Fibroblast of skin of right biceps (primary cell): Measurements from ENCODE around the gene GABPB1.

ENCODE experiments used
- DNase-seq: peaks from one replicate; pipeline ENCODE4 v3.0.0-alpha.2; 2013

GABPB1 gene

DNA sequence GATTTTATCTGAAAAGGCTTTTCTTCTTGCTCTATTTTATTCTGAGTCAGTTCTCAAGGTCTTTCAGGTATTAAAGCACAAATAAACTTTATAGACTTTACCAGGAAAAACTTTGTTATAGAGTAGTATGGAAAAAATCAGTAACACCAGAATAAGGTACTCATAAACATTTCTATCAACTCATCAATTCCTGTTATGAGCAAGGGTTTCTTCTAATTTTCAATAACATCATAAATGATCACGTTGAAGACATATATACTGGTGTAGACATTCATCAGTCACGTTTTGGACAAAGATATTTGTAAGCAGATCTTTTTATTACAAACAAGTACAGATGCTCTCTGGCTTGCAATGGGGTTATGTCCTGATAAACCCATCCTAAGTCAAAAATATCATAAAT is 79.9 kb downstream of the GABPB1 start:
- no peak for DNase-seq

DNA sequence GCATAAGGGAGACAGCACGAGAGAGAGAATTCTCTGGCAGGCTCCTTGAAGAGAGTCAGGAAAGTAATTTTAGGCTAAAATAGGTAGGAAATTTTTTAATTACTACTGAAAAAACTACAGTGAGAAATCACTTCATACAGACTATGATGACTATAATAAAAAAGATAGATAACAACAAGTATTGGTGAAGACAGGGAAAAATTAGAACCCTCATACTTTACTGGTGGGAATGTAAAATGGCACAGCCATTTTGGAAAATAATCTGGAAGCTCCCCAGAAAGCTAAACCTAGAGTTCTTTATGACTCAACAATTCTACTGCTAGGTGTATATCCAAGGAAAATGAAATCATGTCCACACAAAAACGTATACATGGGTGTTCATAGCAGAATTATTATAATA is 87.4 kb downstream of the GABPB1 start:
- no peak for DNase-seq

DNA sequence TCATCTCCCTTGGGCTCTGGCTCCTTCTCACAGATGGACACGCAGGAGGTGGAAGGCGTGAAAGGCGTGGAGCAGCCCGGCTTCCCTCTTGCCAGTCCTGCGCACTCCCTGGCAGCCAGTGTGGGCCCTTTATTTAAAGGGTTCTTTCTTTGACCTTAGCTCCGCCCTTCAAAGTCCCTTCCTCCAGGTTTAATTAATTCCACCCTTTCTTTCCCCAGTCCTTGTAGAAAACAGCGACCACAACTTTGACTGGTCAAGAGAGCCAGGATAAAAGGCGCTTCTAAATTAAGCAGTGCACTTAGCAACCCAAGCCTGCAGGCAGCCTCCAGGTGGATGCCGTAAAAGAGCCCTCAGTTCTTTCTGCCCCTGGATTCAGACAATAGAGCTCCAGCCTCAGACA is 89.4 kb downstream of the GABPB1 start, which contains the start of gene HDC:
TSS of gene HDC (minus strand) at position 107 of the 400 bp plus-strand sequence. CDS start at position 4, 103 bp downstream.
- no peak for DNase-seq

DNA sequence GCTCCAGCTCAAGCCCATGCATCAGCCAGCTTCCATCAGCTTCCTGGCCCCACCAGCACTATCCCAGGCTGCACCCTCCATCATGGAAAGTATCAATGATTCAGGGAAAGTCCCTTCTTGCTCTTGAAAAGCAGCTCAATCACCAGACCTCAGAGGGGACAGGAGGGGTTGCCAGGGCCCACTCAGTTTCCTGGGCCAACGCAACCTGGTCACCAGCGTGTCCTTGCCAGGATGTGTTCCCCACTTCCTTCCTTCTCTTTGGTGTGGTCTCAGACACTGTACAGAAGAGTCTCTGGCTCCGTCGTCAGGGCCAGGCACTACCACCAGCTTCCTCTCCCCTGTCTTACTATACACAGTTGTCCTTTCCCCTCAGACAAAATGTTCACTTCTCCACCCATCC is 92.5 kb downstream of the GABPB1 start:
- DNase-seq: no peak

DNA sequence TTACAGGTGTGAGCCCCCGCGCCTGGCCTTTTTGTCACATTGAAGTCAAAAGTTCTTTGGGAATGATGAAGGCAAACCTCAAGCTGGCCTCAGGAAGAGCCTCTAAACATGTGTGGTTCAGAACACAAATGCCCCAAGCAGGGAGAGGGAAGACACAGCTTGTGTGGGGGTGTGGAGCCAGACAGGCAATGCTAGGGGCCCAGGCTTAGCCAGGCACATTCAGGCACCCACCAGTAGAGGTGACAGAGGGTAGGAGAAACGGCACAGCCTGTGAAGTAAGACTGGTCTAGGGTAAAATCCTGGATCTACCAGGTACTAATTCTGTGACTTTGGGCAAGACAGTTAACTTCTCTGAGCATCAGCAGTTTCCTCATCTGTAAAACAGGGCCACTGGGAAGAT is 93.0 kb downstream of the GABPB1 start:
- DNase-seq: no peak

DNA sequence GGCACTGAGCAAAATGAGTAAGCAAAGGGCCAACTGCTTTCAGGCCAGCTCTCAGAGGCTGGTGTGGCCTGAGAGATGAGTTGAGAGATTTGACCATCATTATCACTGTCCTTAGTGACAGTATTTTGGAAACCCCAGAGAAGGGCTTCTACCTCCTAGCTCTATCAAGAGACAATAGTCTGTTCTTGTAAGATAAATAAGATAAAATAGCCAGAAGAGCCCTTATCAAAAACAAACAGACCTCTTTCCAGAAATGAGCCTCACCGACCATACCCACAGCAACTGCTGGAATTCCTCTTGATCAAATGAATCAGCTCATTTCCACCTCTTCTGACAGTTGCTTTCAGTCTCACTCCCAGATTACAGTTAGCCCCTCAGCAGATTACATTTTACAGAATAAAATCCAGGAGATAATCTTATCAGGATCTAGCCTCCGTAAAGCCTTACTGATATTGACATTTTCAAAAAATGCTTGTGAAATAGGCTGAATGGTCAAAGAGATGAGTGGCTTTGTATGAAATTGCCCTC is 94.0 kb downstream of the GABPB1 start:
- DNase-seq: no peak

DNA sequence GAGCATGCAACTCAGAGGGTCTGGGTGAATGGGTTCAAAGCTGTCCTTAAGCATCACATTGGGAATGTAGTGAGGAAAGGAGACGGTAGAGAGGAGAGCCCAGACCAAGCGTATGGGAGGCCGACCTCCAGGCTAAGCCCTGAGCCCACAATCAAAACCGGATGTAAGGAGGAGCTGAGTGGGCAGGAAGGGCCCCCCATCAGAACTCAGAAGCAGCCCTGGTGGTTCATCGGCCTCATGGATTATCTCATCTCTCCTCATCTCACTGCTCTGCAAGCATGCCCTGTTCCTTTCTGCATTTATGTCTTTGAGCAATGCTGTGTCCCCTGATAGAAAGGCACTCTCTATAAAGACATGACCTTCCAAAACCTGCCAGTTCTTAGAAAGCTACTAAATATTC is 95.7 kb downstream of the GABPB1 start:
- no peak for DNase-seq

DNA sequence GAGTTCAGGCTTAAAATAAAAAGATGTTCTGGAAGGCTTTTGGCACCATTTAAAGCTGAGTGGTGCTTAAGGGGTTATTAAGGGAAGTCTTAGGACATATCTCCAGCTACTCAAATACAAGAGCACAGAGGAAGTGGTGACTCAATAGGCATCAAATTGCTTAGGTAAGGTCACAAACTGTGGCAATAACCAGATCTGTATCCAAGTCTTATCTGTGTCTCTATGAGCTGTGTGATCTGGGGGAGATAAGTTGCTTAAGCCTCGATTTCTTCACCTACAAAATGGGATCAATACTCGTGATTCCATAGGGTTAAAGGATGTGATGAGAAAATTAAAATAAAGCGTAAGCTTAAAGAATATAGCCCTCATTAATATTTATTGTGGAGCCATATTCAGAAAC is 97.1 kb downstream of the GABPB1 start:
- peak; percentile 30 for DNase-seq

DNA sequence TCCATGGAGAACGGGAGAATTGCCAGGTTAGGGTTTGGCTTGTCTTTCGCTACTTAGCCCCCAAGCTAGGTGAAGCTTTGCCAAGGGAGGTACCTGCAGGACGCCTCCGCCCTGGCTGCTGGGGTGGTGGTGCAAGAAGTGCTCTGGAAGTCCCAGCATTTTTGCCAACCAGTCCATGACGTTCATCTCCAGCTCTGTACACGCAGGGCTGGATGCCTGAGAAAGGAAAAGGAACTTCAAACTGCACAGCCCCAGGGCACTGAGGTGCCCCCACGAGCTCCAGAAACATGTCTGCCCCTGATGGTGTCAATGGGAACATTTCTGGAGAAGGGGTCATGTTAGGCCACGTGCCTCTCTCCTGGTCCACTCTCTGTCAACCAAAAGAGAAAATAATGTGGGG is 97.7 kb downstream of the GABPB1 start:
- DNase-seq: no peak

DNA sequence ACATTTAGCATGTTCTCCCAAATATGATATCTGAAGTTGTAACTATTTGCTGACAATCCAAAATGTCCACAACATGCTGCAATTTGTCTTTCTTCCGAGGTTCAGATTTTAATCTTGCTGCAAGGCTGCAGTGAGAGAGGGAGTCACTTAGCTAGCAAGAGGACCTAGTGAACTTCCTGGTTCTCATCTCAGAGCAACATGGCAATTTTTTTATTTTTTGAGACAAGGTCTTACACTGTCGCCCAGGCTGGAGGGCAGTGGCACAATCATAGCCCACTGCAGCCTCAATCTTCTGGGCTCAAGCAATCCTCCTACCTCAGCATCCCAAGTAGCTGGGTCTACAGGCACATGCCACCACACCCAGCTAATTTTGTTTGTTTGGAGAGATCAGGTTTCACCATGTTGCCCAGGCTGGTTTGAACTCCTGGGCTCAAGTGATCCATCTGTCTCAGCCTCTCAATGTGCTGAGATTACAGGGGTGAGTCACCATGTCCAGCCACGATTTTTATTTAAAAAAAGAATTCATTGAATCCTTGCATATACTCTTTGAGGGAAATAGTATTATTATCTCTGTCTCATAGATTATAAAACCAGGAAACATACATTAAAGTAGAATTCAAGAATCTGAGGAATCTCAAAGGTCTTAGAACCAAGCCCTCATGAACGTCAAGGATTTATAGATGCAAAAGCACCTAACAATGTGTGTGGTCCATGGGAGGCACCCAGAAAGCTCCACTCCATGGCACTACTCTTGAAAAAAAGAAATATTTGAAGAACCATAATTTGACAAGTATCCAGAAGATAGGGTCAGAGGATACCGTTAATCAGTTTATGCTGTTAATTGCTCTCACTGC is 98.6 kb downstream of the GABPB1 start:
- DNase-seq: peak; percentile 51

DNA sequence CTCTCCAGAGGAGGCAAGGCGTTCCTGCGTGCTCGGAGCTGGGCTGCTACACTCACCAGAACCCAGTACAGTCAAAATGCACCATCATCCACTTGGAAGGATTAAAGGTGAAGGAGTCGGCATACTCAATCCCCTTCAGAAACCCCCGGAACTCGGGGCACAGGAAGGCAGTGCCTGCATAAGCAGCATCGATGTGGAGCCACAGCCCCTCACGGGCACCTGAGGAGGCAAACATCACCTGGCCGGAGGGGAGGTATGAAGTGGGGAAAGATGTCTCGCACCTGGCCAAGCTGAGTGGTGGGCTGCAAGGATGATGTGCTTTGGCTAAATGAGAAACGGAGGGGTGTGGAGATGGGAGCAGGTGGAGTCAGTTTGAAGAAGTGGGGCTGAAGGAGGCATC is 102.4 kb downstream of the GABPB1 start:
- DNase-seq: no peak

DNA sequence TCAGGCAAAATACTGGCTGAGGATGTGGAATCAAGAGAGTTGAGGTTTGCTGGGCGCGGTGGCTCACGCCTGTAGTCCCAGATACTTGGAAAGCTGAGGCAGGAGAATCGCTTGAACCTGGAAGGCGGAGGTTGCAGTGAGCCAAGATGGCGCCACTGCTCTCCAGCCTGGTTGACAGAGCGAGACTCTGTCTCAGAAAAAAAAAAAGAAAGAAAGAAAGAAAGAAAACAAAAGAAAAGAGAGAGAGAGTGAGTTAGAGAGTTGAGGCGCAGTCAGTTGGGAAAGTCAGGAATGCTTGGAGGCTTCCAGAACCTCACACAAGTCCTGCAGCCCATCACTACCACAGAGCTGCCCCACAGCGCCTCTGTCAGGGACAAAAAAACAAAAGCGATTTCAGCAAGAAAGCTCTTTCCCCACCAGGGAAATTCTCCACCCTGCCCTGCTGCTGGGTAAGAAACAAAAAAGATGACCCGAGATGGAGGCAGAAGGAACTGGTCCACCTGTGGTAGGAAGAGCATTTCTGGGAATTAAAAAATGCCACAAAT is 103.3 kb downstream of the GABPB1 start:
- no peak for DNase-seq

DNA sequence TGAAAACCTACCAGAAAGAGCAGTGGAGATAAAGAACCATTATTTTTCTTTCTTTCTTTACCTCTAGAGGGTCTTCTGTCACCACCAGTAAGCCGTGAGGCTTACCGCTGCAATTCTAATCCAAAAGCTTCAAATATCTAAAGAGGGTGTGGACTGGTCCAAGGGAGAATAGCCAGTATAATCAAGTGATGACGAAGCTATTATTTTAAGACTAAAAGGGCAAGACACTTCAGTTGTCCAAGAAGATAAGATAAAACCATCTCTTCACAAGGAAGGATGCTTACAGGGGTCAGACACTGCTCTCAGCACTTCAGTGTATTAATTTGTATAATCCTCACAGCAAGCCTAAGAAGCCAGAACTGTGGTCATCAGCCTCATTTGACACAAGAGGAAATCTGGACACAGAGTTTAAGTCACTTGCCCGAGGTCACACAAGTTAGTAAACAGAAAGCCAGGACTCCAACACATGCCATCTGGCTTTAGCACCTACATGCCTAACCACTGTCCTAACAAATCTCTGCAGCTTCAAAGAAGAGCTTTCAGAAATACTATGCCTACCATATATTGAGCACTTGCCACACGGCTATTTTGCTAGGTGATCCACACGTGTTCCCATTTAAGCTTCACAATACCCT is 104.1 kb downstream of the GABPB1 start:
- DNase-seq: no peak

DNA sequence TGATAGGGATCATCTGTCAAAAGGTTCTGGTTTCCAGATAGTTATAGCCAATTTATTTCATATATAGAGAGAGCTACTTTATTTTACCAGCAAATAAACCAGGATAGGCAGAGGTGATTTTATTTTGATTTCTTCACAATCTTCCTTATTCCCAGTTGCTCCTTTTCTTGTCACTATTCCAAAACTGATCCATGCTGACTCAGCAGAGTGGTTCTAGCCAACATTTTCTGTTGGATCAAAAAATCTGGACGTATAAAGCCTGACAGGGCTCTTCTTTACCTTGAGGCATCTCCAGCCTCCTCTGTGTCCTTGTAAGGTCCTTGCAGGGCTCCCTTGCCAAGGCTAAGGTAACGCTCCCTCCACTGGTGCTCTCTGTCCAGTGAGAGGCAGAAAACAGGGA is 105.3 kb downstream of the GABPB1 start:
- no peak for DNase-seq

DNA sequence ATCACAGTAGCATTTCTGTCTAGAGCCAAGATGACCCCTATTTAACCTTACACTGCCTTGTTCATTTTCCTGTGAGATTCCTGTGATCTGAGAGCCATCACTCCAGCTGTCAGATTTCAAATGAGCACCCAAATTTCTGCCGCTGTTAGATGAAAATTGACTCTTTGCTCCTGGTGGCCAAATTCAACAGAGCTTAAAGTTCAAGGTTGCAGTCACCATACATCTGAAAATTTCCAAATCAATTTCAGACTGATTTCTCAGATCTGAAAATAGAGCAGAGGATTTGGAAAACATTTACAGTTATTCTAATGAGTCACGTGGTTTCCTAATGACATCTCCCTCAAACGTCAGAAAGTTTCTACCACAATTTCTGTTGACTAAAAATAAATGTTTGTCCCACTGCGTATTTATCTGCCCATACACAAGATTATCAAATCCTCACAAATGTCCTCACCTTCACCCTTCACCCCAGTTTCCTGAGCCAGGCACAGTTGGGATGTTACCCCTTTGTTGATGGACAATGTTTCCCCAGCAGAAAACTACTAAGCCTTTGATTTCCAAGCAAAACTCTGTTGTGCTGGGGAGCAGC is 105.9 kb downstream of the GABPB1 start:
- DNase-seq: no peak

DNA sequence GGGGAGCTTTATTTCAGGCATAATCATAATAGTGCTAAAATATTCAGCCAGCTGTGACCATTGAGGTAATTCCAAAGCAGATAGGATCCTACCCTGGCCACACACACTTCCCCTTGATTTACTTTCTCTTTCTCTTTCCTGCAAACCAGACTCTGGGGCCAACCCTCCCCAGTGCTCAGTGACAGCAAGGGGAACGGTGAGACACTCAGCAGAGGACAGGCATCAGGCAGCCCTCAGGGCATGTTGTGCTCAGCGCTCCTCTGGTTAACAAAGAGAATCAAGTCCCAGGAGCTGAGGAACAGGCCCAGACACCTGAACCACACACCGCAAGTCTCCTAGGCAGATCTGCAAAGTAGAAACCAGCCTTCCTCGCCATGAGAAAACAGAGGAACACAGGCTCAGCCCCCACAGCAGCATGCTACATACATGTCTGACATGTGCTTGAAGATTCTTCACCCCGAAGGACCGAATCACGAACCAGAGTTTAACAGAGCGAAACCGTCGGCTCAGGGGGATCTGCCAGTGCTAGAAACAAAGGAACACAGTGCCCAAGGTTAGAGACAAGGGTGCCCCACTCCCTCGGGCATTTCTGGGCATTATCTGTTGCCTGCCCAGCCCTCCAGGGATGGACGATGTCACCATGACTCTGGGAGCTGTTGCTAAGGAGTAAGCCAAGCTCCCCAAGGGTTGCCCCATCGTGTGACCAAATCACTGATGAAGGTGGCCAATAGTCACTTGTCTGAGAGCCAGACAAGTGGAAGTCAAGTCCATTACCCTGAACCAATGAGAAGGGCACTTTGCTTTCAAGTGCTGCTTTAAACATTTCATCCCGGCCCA is 107.0 kb downstream of the GABPB1 start:
- no peak for DNase-seq

DNA sequence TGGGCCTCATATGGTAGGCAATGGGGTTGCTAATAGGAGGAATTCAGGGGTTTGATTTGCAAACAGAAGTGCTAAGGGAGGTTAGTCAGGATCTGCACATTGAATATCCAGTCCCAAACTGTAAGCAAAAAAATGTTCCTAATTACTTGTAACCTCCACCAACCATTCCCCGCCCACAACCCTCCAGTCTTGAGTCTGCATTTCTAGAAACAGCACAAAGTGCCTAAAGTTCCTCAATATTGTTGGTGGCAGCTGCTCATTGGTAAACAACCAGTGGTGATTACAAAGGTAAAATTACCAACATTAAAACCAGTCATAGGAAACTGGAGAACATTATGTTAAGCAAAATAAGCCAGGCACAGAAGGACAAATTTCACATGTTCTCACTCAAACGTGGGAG is 108.4 kb downstream of the GABPB1 start:
- DNase-seq: no peak

DNA sequence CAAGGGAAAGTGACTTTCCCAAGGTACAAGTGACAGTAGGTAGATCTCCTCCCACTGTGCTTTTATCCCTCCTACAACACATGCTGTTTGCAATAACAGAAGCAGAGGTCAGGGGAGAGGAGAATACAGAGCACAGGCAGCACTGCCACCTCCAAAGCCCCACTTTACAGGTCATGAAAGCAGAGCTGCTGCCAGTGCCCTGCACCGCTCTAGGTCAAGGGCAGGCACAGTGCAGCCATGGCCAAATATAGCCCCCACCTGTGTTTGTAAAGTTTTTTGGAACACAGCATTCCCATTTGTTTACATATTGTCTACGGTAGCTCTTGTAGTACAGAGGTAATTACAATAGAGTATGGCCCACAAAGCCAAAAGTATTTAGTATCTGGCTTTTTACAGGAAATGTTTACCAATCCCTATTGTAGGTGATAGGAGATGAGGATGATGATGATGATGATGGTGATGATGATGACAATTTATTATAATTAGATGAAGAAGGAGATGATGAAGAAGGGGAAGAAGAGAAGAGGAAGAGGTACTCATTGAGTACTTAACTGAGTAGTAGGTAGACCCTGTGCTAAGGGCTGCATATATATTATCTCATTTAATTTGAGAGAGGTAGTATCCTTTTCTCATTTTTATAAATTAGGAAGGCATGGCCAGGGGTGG is 109.9 kb downstream of the GABPB1 start:
- DNase-seq: no peak

DNA sequence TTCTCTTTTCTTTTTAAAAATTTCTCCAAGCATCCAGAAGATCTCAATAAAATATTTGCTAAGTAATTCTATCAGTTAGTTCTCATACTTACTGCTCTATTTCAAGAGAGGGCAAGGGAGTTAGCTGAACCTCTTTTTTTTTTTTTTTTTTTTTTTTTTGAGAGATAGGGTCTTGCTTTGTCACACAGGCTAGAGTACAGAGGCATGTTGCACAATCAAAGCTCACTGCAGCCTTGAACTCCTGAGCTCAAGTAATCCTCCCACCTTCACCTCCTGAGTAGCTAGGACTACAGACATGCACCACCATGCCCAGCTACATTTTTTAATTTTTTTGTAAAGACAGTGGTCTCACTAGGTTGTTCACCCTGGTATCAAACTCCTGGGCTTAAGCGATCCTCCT is 110.8 kb downstream of the GABPB1 start:
- DNase-seq: no peak

DNA sequence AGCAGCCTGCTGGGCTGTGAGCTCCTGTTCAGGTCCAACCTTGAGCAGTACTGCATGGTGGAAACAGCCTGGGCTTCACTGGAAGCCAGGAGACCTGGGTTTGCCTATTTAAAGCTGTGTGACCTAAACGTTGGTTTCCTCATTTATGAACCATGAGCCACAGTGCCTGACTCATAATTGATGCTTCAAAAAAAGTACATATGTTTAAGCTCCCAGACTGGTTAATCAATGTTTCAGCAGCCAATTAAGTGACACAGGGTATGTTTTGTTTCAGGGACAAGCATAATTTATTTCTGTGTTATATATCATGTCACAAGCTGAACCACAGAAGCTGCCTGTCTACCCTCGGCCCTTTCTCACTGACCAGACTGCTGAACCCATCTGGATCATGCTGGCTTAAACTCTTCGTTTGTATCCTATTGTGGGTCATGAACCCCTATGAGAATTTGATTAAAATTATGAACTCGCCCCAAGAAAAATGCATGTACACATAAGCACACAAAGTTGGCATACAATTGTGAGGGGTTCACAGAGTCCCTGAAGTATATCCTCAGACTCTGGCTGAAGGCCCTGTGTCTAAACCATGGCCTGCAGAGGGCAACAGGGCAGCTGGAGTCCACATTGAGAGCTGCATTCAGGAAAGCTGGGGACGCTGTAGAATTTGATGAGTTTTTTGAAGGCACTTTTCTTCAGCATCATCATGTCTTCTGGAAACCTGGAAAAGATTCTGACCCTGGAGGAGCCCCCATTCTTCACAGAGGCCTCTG is 113.1 kb downstream of the GABPB1 start:
- peak; percentile 71 for DNase-seq

DNA sequence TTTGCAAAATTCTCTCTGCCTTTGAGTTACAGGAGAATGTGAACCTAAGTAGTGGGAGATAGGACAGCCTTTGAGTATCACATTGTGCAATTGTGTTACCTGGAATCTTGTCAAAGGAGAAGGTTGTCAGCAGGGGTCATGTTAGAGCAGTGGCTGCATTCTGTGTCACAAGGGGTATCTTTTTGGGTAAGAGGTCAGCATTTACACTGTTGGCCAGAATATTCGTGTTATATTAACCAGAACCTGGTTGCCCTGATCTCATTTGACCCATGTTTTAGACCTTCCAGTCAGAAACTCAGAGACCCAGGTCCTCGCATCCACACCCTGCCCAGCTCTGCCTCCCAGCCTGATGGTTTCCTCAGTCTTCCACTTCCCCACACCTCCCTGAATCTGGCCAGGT is 116.7 kb downstream of the GABPB1 start:
- DNase-seq: no peak
